Activated naive CD8-positive, alpha-beta T cell treated with anti-CD3 and anti-CD28 coated beads, Interleukin-2, amount 50 U/mL, for 24 hours (primary cell): Measurements from ENCODE around the gene PI4KA.

Source experiments
- ATAC-seq: fragments of 150-1000 bp; cut with Tn5 transposase; one replicate; pipeline ENCODE4 v1.10.0; 2021
- DNase-seq: peaks from one replicate; pipeline ENCODE4 v3.0.0; 2021
- H3K27ac Mint-ChIP-seq: one replicate; pipeline ENCODE4 v1.8.0; 2021; ENCODE audit warnings: mild to moderate bottlenecking, mixed read lengths
- H3K27me3 Mint-ChIP-seq: one replicate; pipeline ENCODE4 v1.8.0; 2021; ENCODE audit warnings: mixed read lengths
- H3K36me3 Mint-ChIP-seq: one replicate; pipeline ENCODE4 v1.8.0; 2021; ENCODE audit warnings: low read depth, mixed read lengths
- H3K4me1 Mint-ChIP-seq: one replicate; pipeline ENCODE4 v1.8.0; 2021; ENCODE audit warnings: mixed read lengths
- H3K4me3 Mint-ChIP-seq: one replicate; pipeline ENCODE4 v1.8.0; 2021; ENCODE audit warnings: mild to moderate bottlenecking, moderate library complexity, mixed read lengths
- H3K9me3 Mint-ChIP-seq: one replicate; pipeline ENCODE4 v1.8.0; 2021; ENCODE audit warnings: mixed read lengths

The PI4KA gene

DNA sequence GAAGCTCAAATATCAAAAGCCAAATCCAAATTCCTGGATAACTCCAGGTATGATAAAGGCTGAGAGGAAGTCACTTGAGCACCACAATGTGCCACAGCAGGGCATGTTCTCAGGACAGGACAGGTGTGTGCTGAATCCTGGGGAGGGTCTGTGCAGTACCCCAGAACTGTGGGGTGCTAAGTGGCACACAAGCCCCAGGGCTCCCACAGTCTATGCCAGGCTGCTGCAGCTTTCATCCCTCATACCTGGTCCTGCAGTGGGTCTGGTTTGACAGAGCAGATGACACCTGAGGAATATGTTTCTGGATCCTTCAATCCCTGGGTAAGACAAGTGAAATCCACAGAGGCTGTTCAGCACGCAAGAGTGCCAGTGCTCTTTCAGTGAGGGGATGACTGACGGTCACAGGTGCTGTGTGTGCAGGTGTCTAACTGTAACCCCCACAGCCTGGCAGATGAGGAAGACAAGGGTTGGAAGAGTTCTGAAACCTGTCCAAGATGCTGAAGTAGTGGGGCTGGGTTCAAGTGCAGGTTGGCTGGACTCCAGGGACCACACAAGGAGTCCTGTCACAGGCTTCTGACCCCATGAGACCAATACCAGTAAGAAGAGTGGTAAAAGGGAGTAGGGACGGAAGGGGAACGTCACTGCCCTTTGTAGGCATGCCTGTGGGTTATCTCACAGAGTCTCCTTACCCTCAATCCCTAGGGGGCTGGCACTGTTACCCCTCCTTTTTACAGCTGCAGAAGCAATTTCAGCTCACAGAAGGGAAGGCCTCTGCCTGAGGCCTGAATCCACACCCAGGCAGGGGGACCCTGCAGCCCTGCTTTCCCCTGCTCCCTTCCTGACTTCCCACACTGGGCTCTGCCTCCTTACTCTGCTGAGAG, 70.6 kb downstream of the PI4KA start:
- H3K27ac Mint-ChIP-seq = no peak overlapping the region
- H3K4me3 Mint-ChIP-seq = no peak overlapping the region
- no peaks in the 10 kb centered on the region for H3K27me3 Mint-ChIP-seq
- H3K9me3 Mint-ChIP-seq = no peaks in the 10 kb centered on the region
- DNase-seq (no peak), ATAC-seq (no peak)
- H3K36me3 Mint-ChIP-seq = peaks cover 14% of the 10 kb centered on the region
- peaks cover 2% of the 10 kb centered on the region for H3K4me1 Mint-ChIP-seq

DNA sequence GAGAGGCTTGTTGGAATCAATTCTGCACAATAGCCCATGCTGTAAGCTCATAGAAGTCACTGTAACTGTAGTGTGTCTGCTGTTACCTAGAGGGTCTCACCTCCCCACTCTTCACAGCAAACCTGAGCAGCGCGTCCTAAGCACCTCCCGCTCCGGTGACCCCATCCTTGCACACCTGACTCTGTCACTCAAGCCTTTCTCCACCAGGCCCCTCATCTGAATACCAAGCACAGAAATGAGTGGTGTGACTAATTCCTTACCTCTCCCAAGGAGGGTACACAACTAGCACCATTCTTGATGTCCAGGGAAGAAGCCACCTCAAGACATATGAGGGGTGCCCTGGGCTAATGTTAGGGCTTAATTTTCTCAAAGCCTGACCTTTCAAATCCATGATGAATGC, 71.4 kb downstream of the PI4KA start:
- Mint-ChIP-seq H3K9me3 (no peaks in the 10 kb centered on the region), H3K36me3 (peaks cover 12% of the 10 kb centered on the region), H3K4me1 (peaks cover 2% of the 10 kb centered on the region), H3K27ac (no peak overlapping the region), H3K27me3 (no peaks in the 10 kb centered on the region), H3K4me3 (no peak overlapping the region)
- ATAC-seq (no peak), DNase-seq (no peak)

- Mint-ChIP-seq H3K36me3 (peaks cover 12% of the 10 kb centered on the region), H3K27ac (no peak overlapping the region), H3K4me3 (no peak overlapping the region), H3K9me3 (no peaks in the 10 kb centered on the region), H3K4me1 (peaks cover 8% of the 10 kb centered on the region), H3K27me3 (no peaks in the 10 kb centered on the region)
- DNase-seq (no peak), ATAC-seq (no peak)
These were observed 72.1 kb downstream of the PI4KA start for GRCh38 chr22:20786536-20786979.

DNA sequence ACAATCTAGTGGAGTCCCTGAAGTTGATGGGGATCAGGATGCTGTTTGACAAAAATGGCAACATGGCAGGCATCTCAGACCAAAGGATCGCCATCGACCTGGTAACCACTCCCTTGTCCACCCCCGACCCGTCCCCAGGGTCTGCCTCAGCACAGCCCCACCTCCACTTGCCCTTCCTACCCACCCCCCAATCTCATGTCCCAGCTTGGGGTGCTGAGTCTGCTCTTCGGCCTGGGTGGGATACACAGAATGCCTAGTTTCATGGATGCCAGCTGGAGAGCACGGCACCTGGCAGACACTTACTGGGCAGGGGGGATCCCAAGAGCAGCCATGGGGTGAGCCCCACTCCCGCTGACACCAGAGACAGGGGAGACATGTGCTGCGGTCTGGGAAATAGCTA, 72.6 kb downstream of the PI4KA start:
- Mint-ChIP-seq H3K4me3 (no peak overlapping the region), H3K9me3 (no peaks in the 10 kb centered on the region), H3K27ac (no peak overlapping the region), H3K27me3 (no peaks in the 10 kb centered on the region), H3K4me1 (peaks cover 12% of the 10 kb centered on the region), H3K36me3 (peaks cover 9% of the 10 kb centered on the region)
- ATAC-seq (no peak), DNase-seq (no peak)

DNA sequence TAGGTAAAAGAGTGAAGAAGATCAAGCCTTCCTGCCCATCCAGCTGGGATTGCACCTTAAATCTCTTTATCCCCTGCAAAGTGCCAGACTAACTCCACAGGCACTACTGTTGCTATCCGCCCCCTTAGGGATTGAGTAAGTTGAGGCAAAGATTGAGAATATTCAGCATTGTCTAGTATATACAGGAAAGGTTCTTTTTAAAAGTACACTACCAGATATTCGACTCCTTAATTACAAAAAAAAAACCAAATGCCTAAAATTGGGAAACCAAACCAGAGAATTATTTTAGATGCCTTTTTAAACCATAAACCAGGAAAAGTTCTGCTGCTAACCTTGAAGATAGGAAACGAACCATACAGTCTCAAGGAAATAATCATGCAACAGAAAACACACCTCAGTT, 73.2 kb downstream of the PI4KA start:
- Mint-ChIP-seq H3K4me1 (peaks cover 15% of the 10 kb centered on the region), H3K27me3 (no peaks in the 10 kb centered on the region), H3K36me3 (peaks cover 8% of the 10 kb centered on the region), H3K4me3 (no peak overlapping the region), H3K9me3 (no peaks in the 10 kb centered on the region), H3K27ac (no peak overlapping the region)
- DNase-seq = no peak
- ATAC-seq = no peak

GRCh38 chr22:20783844-20784723, 74.5 kb downstream of the PI4KA start:
- Mint-ChIP-seq H3K4me1 (peaks cover 23% of the 10 kb centered on the region), H3K9me3 (no peaks in the 10 kb centered on the region), H3K27ac (no peak overlapping the region), H3K4me3 (no peak overlapping the region), H3K27me3 (no peaks in the 10 kb centered on the region), H3K36me3 (peaks cover 10% of the 10 kb centered on the region)
- peak; percentile 55 for ATAC-seq
- peak; percentile 33 for DNase-seq

DNA sequence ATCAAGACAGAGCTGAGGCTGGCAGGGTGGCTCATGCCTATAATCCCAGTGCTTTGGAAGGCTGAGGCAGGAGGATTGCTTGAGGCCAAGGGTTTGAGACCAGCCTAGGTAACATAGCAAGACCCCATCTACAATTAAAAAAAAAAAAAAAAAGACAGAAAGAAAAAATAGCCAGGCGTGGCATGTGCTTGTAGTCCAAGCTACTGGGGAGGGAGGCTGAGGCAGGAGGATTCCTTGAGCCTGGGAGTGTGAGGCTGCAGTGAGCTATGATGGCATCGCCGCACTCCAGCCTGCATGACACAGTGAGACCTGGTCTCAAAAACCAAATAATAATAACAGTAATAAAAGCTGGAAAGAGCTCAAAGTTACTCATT, 75.3 kb downstream of the PI4KA start:
- no peak overlapping the region for H3K27ac Mint-ChIP-seq
- no peak for ATAC-seq

GRCh38 chr22:20782596-20783299, 75.9 kb downstream of the PI4KA start:
- no peak overlapping the region for H3K4me3 Mint-ChIP-seq
- H3K4me1 Mint-ChIP-seq = peaks cover 26% of the 10 kb centered on the region
- ATAC-seq = no peak
- no peak overlapping the region for H3K27ac Mint-ChIP-seq
- no peaks in the 10 kb centered on the region for H3K9me3 Mint-ChIP-seq
- DNase-seq = no peak
- H3K27me3 Mint-ChIP-seq = no peaks in the 10 kb centered on the region
- peaks cover 9% of the 10 kb centered on the region for H3K36me3 Mint-ChIP-seq

More for the DNA sequence above, 75.3 kb downstream of the PI4KA start:
- H3K27me3 Mint-ChIP-seq = no peaks in the 10 kb centered on the region
- no peak overlapping the region for H3K4me3 Mint-ChIP-seq
- H3K9me3 Mint-ChIP-seq = no peaks in the 10 kb centered on the region
- DNase-seq = no peak
- peaks cover 26% of the 10 kb centered on the region for H3K4me1 Mint-ChIP-seq
- H3K36me3 Mint-ChIP-seq = peaks cover 12% of the 10 kb centered on the region

- DNase-seq = no peak
- H3K4me3 Mint-ChIP-seq = no peak overlapping the region
- ATAC-seq = no peak
- H3K27ac Mint-ChIP-seq = no peak overlapping the region
- no peaks in the 10 kb centered on the region for H3K27me3 Mint-ChIP-seq
- H3K36me3 Mint-ChIP-seq = peaks cover 9% of the 10 kb centered on the region
- peaks cover 26% of the 10 kb centered on the region for H3K4me1 Mint-ChIP-seq
- H3K9me3 Mint-ChIP-seq = no peaks in the 10 kb centered on the region
These were observed 76.5 kb downstream of the PI4KA start for GRCh38 chr22:20782083-20782482.

- Mint-ChIP-seq H3K27me3 (no peaks in the 10 kb centered on the region), H3K9me3 (no peaks in the 10 kb centered on the region), H3K4me1 (peaks cover 26% of the 10 kb centered on the region), H3K4me3 (no peak overlapping the region), H3K36me3 (peaks cover 9% of the 10 kb centered on the region), H3K27ac (peak overlapping the region; percentile 18)
- ATAC-seq (peak; percentile 84), DNase-seq (peak; percentile 22)
These were observed 77.2 kb downstream of the PI4KA start for GRCh38 chr22:20781272-20781990.

DNA sequence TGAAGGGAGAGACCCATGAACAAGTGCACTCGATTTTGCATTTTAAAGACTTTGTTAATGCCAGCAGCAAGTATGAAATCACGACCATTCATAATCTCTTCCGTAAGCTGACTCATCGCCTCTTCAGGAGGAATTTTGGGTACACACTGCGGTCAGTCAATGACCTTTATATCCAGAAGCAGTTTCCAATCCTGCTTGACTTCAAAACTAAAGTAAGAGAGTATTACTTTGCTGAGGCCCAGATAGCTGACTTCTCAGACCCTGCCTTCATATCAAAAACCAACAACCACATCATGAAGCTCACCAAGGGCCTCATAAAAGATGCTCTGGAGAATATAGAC, 78.8 kb downstream of the PI4KA start:
- no peak for ATAC-seq
- no peak for DNase-seq
- Mint-ChIP-seq H3K27me3 (no peaks in the 10 kb centered on the region), H3K27ac (no peak overlapping the region), H3K4me1 (peaks cover 26% of the 10 kb centered on the region), H3K36me3 (peaks cover 11% of the 10 kb centered on the region), H3K4me3 (no peak overlapping the region), H3K9me3 (no peaks in the 10 kb centered on the region)

- Mint-ChIP-seq H3K36me3 (peaks cover 14% of the 10 kb centered on the region), H3K27me3 (no peaks in the 10 kb centered on the region), H3K4me3 (no peak overlapping the region), H3K27ac (no peak overlapping the region), H3K9me3 (no peaks in the 10 kb centered on the region), H3K4me1 (peaks cover 26% of the 10 kb centered on the region)
- ATAC-seq = no peak
- DNase-seq = no peak
These were observed 79.4 kb downstream of the PI4KA start for GRCh38 chr22:20779014-20779817.

DNA sequence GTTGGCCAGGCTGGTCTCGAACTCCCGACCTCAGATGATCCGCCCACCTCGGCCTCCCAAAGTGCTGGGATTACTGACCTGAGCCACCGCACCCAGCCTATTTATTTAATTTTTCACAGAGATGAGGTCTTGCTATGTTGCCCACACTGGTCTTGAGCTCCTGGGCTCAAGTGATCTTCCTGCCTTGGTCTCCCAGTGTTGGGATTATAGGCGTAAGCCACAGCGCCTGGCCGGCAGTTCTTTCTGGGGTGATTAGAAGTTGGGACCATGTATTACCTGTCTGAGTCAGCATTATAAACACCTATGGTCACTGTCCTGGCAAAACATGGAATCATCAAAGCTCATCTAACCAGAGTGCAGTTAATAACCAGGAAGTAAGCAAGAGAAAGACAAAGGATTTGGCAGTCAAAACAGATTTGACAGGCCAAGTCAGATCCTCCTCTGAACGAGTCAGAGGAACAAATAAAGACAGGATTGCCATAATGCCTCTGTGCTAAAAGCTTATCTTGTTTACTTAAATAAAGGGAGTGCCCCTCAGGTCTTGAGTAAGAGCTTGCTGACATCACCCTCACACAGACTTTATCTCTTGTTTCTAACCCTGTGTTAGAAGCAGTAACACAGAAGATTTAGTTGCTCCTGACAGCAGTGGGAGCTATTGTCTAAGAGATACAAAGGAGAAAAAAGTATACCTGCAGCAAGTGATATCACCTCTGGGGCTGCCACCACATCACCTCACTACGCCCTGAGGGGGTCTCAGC, 81.0 kb downstream of the PI4KA start:
- no peaks in the 10 kb centered on the region for H3K9me3 Mint-ChIP-seq
- H3K27ac Mint-ChIP-seq = no peak overlapping the region
- DNase-seq = no peak
- ATAC-seq = no peak
- H3K27me3 Mint-ChIP-seq = no peaks in the 10 kb centered on the region
- H3K4me3 Mint-ChIP-seq = no peak overlapping the region
- H3K36me3 Mint-ChIP-seq = peaks cover 14% of the 10 kb centered on the region
- peaks cover 24% of the 10 kb centered on the region for H3K4me1 Mint-ChIP-seq
